Measurements from ENCODE around the gene EIF2S1. TPM values are rescaled to one million over a fixed set of nuclear protein-coding genes. Genes with fewer than 3 reads are reported as not detected.

The EIF2S1 gene
- total RNA-seq, 2 donors from 2014 or later = 74.9 to 126 TPM

DNA sequence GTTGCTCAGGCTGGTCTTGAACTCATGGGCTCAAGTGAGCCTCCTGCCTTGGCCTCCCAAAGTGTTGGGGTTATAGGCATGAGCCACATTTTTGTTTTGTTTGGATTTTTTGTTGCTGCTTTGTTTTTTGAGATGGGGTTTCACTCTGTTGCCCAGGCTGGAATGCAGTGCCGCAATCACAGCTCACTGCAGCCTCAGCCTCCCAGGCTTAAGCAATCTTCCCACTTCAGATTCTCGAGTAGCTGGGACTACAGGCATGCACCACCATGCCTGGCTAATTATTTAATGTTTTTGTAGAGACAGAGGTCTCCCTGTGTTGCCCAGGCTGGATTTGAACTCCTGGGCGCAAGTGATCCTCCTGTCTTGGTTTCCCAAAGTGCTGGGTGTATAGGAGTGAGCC lies 57.5 kb downstream of the EIF2S1 start:
- H3K27me3 ChIP-seq (replicated peaks; ENCODE audit: insufficient read depth) = no peaks in the 10 kb centered on the region
- no peaks in the 10 kb centered on the region for H3K9me3 ChIP-seq
- no peaks in the 10 kb centered on the region for H3K4me1 ChIP-seq (ENCODE audit: control insufficient read depth in 1 of 2, low read depth in 2 of 2)
- DNase-seq (ENCODE audit: low spot score) (no peak), ATAC-seq (ENCODE audit: insufficient number of reproducible peaks, low FRiP score, low read depth) (no peak)
- no peak overlapping the region for H3K27ac ChIP-seq
- H3K36me3 ChIP-seq = no peaks in the 10 kb centered on the region
- H3K4me3 ChIP-seq = no peak overlapping the region
- no peak for TF ChIP-seq CTCF (IDR thresholded peaks at IDR 0.05)

DNA sequence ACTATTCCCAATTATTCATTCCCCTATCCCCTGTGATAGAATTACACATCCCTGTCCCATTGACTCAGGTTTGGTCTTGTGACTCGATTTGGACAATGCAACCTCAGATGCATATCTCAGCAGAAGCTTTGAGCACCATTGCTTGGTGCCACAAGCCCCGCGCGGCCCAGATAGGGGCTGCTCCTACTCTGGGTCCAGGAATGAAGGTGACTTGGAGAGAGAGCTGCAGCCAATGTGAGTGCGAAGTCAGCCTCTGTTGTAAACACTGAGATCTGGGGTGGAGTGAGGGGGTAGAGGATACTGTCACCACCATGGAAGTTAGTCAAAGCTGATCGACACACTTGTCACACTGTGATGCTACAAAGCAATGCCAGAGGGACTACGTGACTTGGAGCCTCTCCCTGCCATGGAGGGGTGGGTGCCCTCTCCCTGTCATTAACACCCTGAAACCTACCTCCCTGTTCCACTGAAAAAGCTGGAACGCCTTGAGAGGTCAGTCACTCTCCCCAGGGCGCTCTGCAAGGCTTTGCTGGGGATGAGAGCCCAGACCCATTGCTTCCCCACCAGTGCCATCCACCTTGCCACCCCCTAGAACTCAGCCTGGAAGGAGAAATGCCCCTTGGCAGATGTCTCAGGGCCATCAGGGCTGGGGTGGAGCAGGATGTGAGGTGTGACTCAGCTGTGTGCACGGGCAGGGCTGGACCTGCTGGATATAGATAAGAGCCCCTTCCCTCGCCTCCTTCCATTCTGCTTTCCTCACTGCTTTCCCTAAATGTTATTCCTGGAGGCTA lies 58.5 kb downstream of the EIF2S1 start:
- no peak for TF ChIP-seq CTCF (IDR thresholded peaks at IDR 0.05)
- ATAC-seq (ENCODE audit: insufficient number of reproducible peaks, low FRiP score, low read depth) (no peak), DNase-seq (ENCODE audit: low spot score) (no peak)
- H3K4me3 ChIP-seq = no peak overlapping the region
- H3K4me1 ChIP-seq (ENCODE audit: control insufficient read depth in 1 of 2, low read depth in 2 of 2) = no peaks in the 10 kb centered on the region
- no peaks in the 10 kb centered on the region for H3K36me3 ChIP-seq
- H3K27me3 ChIP-seq (replicated peaks; ENCODE audit: insufficient read depth) = no peaks in the 10 kb centered on the region
- no peak overlapping the region for H3K27ac ChIP-seq
- H3K9me3 ChIP-seq = no peaks in the 10 kb centered on the region

GRCh38 chr14:67420102-67420739 lies 60.1 kb downstream of the EIF2S1 start:
- H3K4me1 ChIP-seq (ENCODE audit: control insufficient read depth in 1 of 2, low read depth in 2 of 2) = no peaks in the 10 kb centered on the region
- no peaks in the 10 kb centered on the region for H3K9me3 ChIP-seq
- no peak overlapping the region for H3K4me3 ChIP-seq
- DNase-seq (ENCODE audit: low spot score) = no peak
- no peak overlapping the region for H3K27ac ChIP-seq
- H3K27me3 ChIP-seq (replicated peaks; ENCODE audit: insufficient read depth) = no peaks in the 10 kb centered on the region
- ATAC-seq (ENCODE audit: insufficient number of reproducible peaks, low FRiP score, low read depth) = no peak
- TF ChIP-seq CTCF (IDR thresholded peaks at IDR 0.05) = no peak
- no peaks in the 10 kb centered on the region for H3K36me3 ChIP-seq

DNA sequence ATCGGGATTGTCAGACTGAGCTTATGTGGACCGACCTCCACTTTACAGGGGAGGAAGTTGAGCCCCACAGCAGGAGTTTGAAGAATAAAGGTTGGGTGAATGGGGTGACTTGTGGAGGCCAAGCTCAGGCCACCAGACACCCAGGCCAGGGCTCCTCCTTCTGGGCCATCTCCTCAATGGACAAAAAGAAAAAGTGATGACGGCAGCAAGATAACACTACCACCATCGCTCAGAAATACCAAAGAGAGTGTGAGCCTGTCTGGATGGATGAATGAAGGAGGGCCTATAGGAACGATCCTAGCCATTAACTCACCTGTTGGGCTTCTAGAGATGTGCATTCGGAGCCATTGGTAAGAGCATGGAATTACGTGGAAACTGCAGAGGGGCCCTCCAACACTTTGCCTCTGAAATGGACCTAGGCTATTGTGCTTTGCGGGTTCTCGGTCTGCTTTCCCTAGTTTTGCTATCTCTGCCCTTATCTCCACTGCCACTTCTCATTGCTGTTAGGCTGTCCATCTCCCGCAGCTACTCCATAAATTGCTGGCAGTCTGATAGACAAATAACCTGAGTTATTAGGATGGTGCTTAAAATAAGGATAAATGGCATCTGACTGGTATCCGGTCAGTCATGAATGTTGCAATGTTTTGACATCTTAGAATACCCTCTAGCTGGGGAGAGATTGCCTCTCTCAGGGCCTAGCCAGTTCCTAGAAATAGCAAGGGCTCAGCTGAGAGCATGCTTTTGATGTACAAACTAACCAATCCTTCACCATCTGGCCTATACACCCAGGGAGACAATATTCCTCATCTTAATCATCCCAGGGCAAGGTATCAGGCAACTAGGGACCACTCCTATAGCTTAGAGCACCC lies 61.5 kb downstream of the EIF2S1 start:
- Histone ChIP-seq H3K4me1 (ENCODE audit: control insufficient read depth in 1 of 2, low read depth in 2 of 2) (no peaks in the 10 kb centered on the region), H3K9me3 (no peaks in the 10 kb centered on the region), H3K27me3 (replicated peaks; ENCODE audit: insufficient read depth) (no peaks in the 10 kb centered on the region), H3K27ac (no peak overlapping the region), H3K4me3 (no peak overlapping the region), H3K36me3 (no peaks in the 10 kb centered on the region)
- DNase-seq (ENCODE audit: low spot score) = no peak
- no peak for TF ChIP-seq CTCF (IDR thresholded peaks at IDR 0.05)
- no peak for ATAC-seq (ENCODE audit: insufficient number of reproducible peaks, low FRiP score, low read depth)

DNA sequence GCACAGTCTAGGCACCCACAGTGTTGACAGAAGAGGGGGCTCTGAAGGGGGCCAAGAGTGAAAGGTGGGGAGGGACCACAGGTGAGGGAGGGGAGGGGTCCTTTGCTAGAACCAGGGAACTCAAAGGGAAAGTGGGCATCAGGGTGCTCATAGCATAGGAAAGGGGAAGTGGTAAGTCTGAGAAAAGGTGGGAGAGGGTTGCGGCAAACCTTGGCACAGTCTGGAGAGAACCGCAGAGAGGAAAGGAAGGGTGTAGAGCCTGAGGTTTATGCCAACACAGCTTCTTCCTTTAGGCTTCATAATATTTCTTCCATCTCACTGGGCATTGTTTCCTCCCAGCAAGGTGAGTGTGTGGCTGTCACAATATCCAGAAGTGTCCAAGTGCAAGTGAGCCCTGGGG lies 63.3 kb downstream of the EIF2S1 start:
- H3K27ac ChIP-seq = no peak overlapping the region
- no peaks in the 10 kb centered on the region for H3K36me3 ChIP-seq

More for the DNA sequence above, 63.3 kb downstream of the EIF2S1 start:
- no peaks in the 10 kb centered on the region for H3K27me3 ChIP-seq (replicated peaks; ENCODE audit: insufficient read depth)
- H3K4me3 ChIP-seq = no peak overlapping the region
- no peak for TF ChIP-seq CTCF (IDR thresholded peaks at IDR 0.05)
- H3K4me1 ChIP-seq (ENCODE audit: control insufficient read depth in 1 of 2, low read depth in 2 of 2) = no peaks in the 10 kb centered on the region
- DNase-seq (ENCODE audit: low spot score) = no peak
- no peaks in the 10 kb centered on the region for H3K9me3 ChIP-seq
- ATAC-seq (ENCODE audit: insufficient number of reproducible peaks, low FRiP score, low read depth) = no peak

Data from thoracic aorta (tissue), 2 donors.